Activated CD4-positive, alpha-beta T cell treated with anti-CD3 and anti-CD28 coated beads for 4 hours (primary cell): ENCODE results near the gene PHF21A.
"Not testable (repeated sequence)": the region's sequence is repeated elsewhere in the genome, so short reads cannot be mapped to it uniquely, and the experiment has no call there.

Experiments used
- DNase-seq, 2 donors: peaks; one replicate each; pipeline ENCODE4 v3.0.0-alpha.2; 2020

Gene PHF21A

GRCh38 chr11:45981826-45982225 is 139.4 kb downstream of the PHF21A start:
- not testable (repeated sequence) for DNase-seq

- no peak for DNase-seq
These were observed 146.4 kb downstream of the PHF21A start for GRCh38 chr11:45974806-45975205.

- no peak for DNase-seq
These were observed 147.7 kb downstream of the PHF21A start for GRCh38 chr11:45973601-45974000.

GRCh38 chr11:45968901-45969300 is 152.4 kb downstream of the PHF21A start:
- DNase-seq = no peak

GRCh38 chr11:45967506-45967905 is 153.7 kb downstream of the PHF21A start:
- DNase-seq = no peak

GRCh38 chr11:45964911-45965389 is 156.3 kb downstream of the PHF21A start:
- DNase-seq = peak; percentile 55 to 57

GRCh38 chr11:45961751-45962240 is 159.5 kb downstream of the PHF21A start:
- DNase-seq = no peak

- no peak for DNase-seq
These were observed 160.7 kb downstream of the PHF21A start for GRCh38 chr11:45960387-45961095.

- no peak for DNase-seq
These were observed 161.4 kb downstream of the PHF21A start for GRCh38 chr11:45959851-45960250.

- DNase-seq = no peak
These were observed 171.3 kb downstream of the PHF21A start for GRCh38 chr11:45949992-45950407.

- no peak for DNase-seq
These were observed 172.9 kb downstream of the PHF21A start for GRCh38 chr11:45948356-45948755.

GRCh38 chr11:45947885-45948284 is 173.4 kb downstream of the PHF21A start:
- DNase-seq = no peak

- no peak for DNase-seq
These were observed 175.8 kb downstream of the PHF21A start for GRCh38 chr11:45945397-45945999.

GRCh38 chr11:45942381-45942780 is 178.9 kb downstream of the PHF21A start:
- DNase-seq = no peak

GRCh38 chr11:45941285-45941684 is 180.0 kb downstream of the PHF21A start:
- no peak for DNase-seq

GRCh38 chr11:45939836-45940235 is 181.4 kb downstream of the PHF21A start:
- no peak for DNase-seq

- no peak for DNase-seq
These were observed 183.3 kb downstream of the PHF21A start for GRCh38 chr11:45937916-45938315.

- DNase-seq = no peak
These were observed 184.7 kb downstream of the PHF21A start for GRCh38 chr11:45936511-45937054.

- no peak for DNase-seq
These were observed 185.7 kb downstream of the PHF21A start for GRCh38 chr11:45935349-45936064.

- DNase-seq = no peak
These were observed 186.5 kb downstream of the PHF21A start for GRCh38 chr11:45934580-45935318.

GRCh38 chr11:45933846-45934579 is 187.2 kb downstream of the PHF21A start:
- DNase-seq = no peak
